B cell (primary cell): ENCODE results near the gene ELMO1.

Experiments
- CTCF ChIP-seq: fragments of 200-600 bp; IDR thresholded peaks from one replicate; pipeline ENCODE4 v1.8.0; 2022; ENCODE audit warnings: antibody characterized with exemption, mild to moderate bottlenecking
- EZH2 ChIP-seq: IDR thresholded peaks from 2 replicates; pipeline ENCODE4 v1.6.1; 2012; ENCODE audit warnings: borderline replicate concordance, low read depth, mild to moderate bottlenecking, moderate library complexity, low read length; ENCODE audit not compliant: insufficient read depth, poor library complexity, severe bottlenecking

- no peak for TF ChIP-seq CTCF
- TF ChIP-seq EZH2 = no peak
Observed at GRCh38 chr7:37216923-37217322, 231.7 kb downstream of the ELMO1 start.
